OCI-LY7 (cell line): ENCODE data around the gene CD247. TPM values are rescaled to one million over a fixed set of nuclear protein-coding genes. Genes with fewer than 3 reads are reported as not detected.

Experiments
- BruUV-seq: library from RNA; stranded (reverse); fragments of 400-500 nt; replicated peaks from 2 replicates; lab custom pipeline; 2021; lab: Mats Ljungman, UMichigan
- CTCF ChIA-PET: fragments of 300-600 bp; sonication (Branson Sonifier 250); formaldehyde crosslinking; loops from one replicate; lab custom pipeline; 2022; ENCODE audit warnings: antibody characterized with exemption; ENCODE audit not compliant: unreplicated experiment; lab: Charles Lee
- POLR2A ChIA-PET: fragments of 300-600 bp; sonication (Branson Sonifier 250); formaldehyde crosslinking; loops from one replicate; lab custom pipeline; 2022; ENCODE audit warnings: antibody characterized with exemption; lab: Charles Lee
- DNase-seq: peaks from one replicate; pipeline ENCODE4 v3.0.0-alpha.2; 2015; ENCODE audit warnings: low spot score
- H2AFZ ChIP-seq: fragments of 200-600 bp; sonication (generic), shearing (Covaris generic); 2 replicates; pipeline ENCODE4 v1.6.1; 2014; ENCODE audit warnings: mild to moderate bottlenecking, antibody characterized with exemption, low read length, moderate library complexity
- H3K27ac ChIP-seq: fragments of 200-600 bp; sonication (generic); 2 replicates; pipeline ENCODE4 v1.5.1; 2014; ENCODE audit warnings: mixed run types, low read depth, mild to moderate bottlenecking, moderate library complexity, low read length, inconsistent platforms; ENCODE audit not compliant: poor library complexity, severe bottlenecking
- H3K36me3 ChIP-seq: fragments of 200-600 bp; sonication (generic); 2 replicates; pipeline ENCODE4 v1.6.1; 2014; ENCODE audit warnings: mild to moderate bottlenecking, antibody characterized with exemption, low read length, moderate library complexity, mixed read lengths; ENCODE audit not compliant: insufficient read depth
- H3K4me1 ChIP-seq: fragments of 200-600 bp; sonication (generic); 2 replicates; pipeline ENCODE4 v1.5.1; 2014; ENCODE audit warnings: mild to moderate bottlenecking, low read length; ENCODE audit not compliant: insufficient read depth, poor library complexity, severe bottlenecking
- H3K4me2 ChIP-seq: fragments of 200-600 bp; sonication (generic); 2 replicates; pipeline ENCODE4 v1.6.1; 2014; ENCODE audit warnings: mild to moderate bottlenecking, low read length
- H3K4me3 ChIP-seq: fragments of 200-600 bp; sonication (generic); 2 replicates; pipeline ENCODE4 v1.5.1; 2014; ENCODE audit warnings: mild to moderate bottlenecking, low read depth, low read length; ENCODE audit not compliant: poor library complexity, severe bottlenecking
- H3K79me2 ChIP-seq: fragments of 200-600 bp; sonication (generic); 2 replicates; pipeline ENCODE4 v1.6.1; 2016; ENCODE audit warnings: low read depth, mild to moderate bottlenecking, low read length, moderate library complexity, mixed read lengths; ENCODE audit not compliant: insufficient read depth
- H3K9me2 ChIP-seq: fragments of 200-600 bp; sonication (generic); 2 replicates; pipeline ENCODE4 v1.6.1; 2016; ENCODE audit warnings: mild to moderate bottlenecking, low read length, mixed read lengths; ENCODE audit not compliant: insufficient read depth
- H3K9me3 ChIP-seq: fragments of 200-600 bp; sonication (generic); 2 replicates; pipeline ENCODE4 v1.6.1; 2014; ENCODE audit warnings: mild to moderate bottlenecking, mixed run types, low read length, mixed read lengths
- H4K20me1 ChIP-seq: fragments of 200-600 bp; sonication (generic); 2 replicates; pipeline ENCODE4 v1.6.1; 2014; ENCODE audit warnings: mild to moderate bottlenecking, antibody characterized with exemption, low read length, moderate library complexity, mixed read lengths; ENCODE audit not compliant: insufficient read depth
- CTCF ChIP-seq: fragments of 200-600 bp; sonication (generic); conservative IDR thresholded peaks from 2 replicates; pipeline ENCODE4 v1.5.1; 2014; ENCODE audit warnings: mild to moderate bottlenecking, antibody characterized with exemption, low read length, moderate library complexity, mixed read lengths
- EZH2phosphoT487 ChIP-seq: fragments of 200-600 bp; sonication (generic); IDR thresholded peaks from 2 replicates; pipeline ENCODE4 v1.6.1; 2018; ENCODE audit warnings: low read depth, borderline replicate concordance, mild to moderate bottlenecking, mixed run types, antibody characterized with exemption, low read length, moderate library complexity, mixed read lengths
- intact Hi-C: fragments of 100-400 bp; cut with micrococcal nuclease; formaldehyde crosslinking; loops from one replicate; pipeline ENCODE4 v1.10.0; 2022; ENCODE audit not compliant: unreplicated experiment
- total RNA-seq, 2 experiments: library from RNA; depleted of rRNA in 1 of 2; stranded (reverse); fragments of >200 nt in 1 of 2; shearing (Covaris generic) in 1 of 2; gene quantifications; 2 replicates each; pipeline ENCODE4 v1.2.3, GENCODE V29; 2014 to 2022

The CD247 gene
- total RNA-seq, 2 experiments from 2014 or later = 1.6 to 2.2 TPM

GRCh38 chr1:167511374-167511986 lies 6.8 kb downstream of the CD247 start:
- ChIA-PET CTCF (no interaction called here), POLR2A (no interaction called here)
- no peak overlapping the region for H3K4me3 ChIP-seq
- no peaks in the 10 kb centered on the region for H3K36me3 ChIP-seq
- H3K9me3 ChIP-seq = no peaks in the 10 kb centered on the region
- BruUV-seq = no TSS peak
- no peaks in the 10 kb centered on the region for H3K79me2 ChIP-seq
- no peaks in the 10 kb centered on the region for H4K20me1 ChIP-seq
- no peak overlapping the region for H2AFZ ChIP-seq
- no peaks in the 10 kb centered on the region for H3K9me2 ChIP-seq
- H3K4me1 ChIP-seq = peaks cover 15% of the 10 kb centered on the region
- no peak overlapping the region for H3K27ac ChIP-seq
- intact Hi-C loops = no loop called here
- DNase-seq = no peak
- H3K4me2 ChIP-seq = no peak overlapping the region
- no peak for TF ChIP-seq CTCF
- TF ChIP-seq EZH2phosphoT487 = no peak

GRCh38 chr1:167510881-167511280 lies 7.4 kb downstream of the CD247 start:
- ChIA-PET POLR2A (no interaction called here), CTCF (no interaction called here)
- Histone ChIP-seq H3K4me1 (peaks cover 15% of the 10 kb centered on the region), H3K9me3 (no peaks in the 10 kb centered on the region), H4K20me1 (no peaks in the 10 kb centered on the region), H3K4me2 (no peak overlapping the region), H3K36me3 (no peaks in the 10 kb centered on the region), H2AFZ (no peak overlapping the region), H3K79me2 (no peaks in the 10 kb centered on the region), H3K27ac (no peak overlapping the region), H3K9me2 (no peaks in the 10 kb centered on the region), H3K4me3 (no peak overlapping the region)
- TF ChIP-seq CTCF (no peak), EZH2phosphoT487 (no peak)
- no TSS peak for BruUV-seq
- intact Hi-C loops = no loop called here
- DNase-seq = no peak

- no peak overlapping the region for H2AFZ ChIP-seq
- no peaks in the 10 kb centered on the region for H3K9me3 ChIP-seq
- DNase-seq = no peak
- POLR2A ChIA-PET = no interaction called here
- no peaks in the 10 kb centered on the region for H3K79me2 ChIP-seq
- no peak overlapping the region for H3K27ac ChIP-seq
- no peak overlapping the region for H3K4me2 ChIP-seq
- CTCF ChIA-PET = no interaction called here
- no peaks in the 10 kb centered on the region for H3K36me3 ChIP-seq
- H4K20me1 ChIP-seq = no peaks in the 10 kb centered on the region
- intact Hi-C loops = no loop called here
- no peaks in the 10 kb centered on the region for H3K9me2 ChIP-seq
- H3K4me3 ChIP-seq = no peak overlapping the region
- H3K4me1 ChIP-seq = peaks cover 15% of the 10 kb centered on the region
- TF ChIP-seq CTCF (no peak), EZH2phosphoT487 (no peak)
- BruUV-seq = no TSS peak
Measured at GRCh38 chr1:167510244-167510643, 8.1 kb downstream of the CD247 start.
